HUES64 (cell line): Measurements from ENCODE around the gene HPDL.

Experiments used
- H3K27ac ChIP-seq: 2 replicates; pipeline ENCODE4 v1.7.0; 2013; ENCODE audit warnings: low read depth, low read length, inconsistent platforms
- H3K27me3 ChIP-seq: 2 replicates; pipeline ENCODE4 v1.6.1; 2013; ENCODE audit warnings: mild to moderate bottlenecking, low read length; ENCODE audit not compliant: insufficient read depth
- H3K36me3 ChIP-seq: 2 replicates; pipeline ENCODE4 v1.6.1; 2013; ENCODE audit warnings: mild to moderate bottlenecking, low read length; ENCODE audit not compliant: insufficient read depth
- H3K4me1 ChIP-seq: 2 replicates; pipeline ENCODE4 v1.6.1; 2013; ENCODE audit warnings: mild to moderate bottlenecking, low read length, moderate library complexity; ENCODE audit not compliant: insufficient read depth
- H3K4me3 ChIP-seq: 2 replicates; pipeline ENCODE4 v1.5.1; 2013; ENCODE audit warnings: mild to moderate bottlenecking, low read length, moderate library complexity
- H3K9ac ChIP-seq: 2 replicates; pipeline ENCODE4 v1.6.1; 2013; ENCODE audit warnings: mild to moderate bottlenecking, low read depth, low read length
- H3K9me3 ChIP-seq: 2 replicates; pipeline ENCODE4 v1.6.1; 2013; ENCODE audit warnings: low read depth, low read length; ENCODE audit not compliant: insufficient read depth
- WGBS: fragments of 150-250, 120-280 bp; methylation state at CpG from one replicate; pipeline ENCODE4 v1.1.7; 2013; ENCODE audit warnings: missing lambda C conversion rate; 5-methylcytosine and 5-hydroxymethylcytosine counted together

HPDL gene

DNA sequence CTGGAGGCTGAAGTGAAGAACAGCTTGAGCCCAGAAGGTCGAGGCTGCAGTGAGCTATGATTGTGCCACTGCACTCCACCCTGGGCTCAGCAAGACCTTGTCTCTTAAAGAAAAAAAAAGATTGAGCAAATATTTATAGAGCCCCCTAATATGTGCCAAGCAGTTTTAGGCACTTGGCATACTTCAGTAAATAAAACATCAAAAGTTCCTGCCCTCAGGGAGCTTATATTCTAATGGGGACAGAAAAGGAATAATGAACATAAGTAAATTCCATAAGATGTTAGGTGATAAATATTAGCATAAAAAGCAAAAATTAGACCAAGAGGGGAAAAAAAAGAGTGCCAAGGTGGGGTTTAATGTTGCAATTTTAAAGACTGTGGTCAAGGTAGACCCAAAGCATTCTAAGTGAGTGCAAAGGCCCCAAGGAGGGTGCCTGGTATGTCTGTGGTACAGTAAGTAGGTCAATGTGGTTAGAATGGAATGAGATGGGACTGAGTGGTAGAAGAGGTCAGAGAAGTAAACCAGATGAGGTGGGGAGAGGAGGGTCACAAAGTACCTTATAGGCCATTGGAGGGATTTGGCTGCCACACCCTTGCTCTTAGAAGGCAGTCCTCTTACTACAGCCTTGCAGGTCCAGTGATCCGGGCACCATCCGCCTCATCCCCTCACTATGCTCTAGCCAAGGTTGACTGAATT lies 11.1 kb downstream of the HPDL start:
- H3K36me3 ChIP-seq = peaks cover 49% of the 10 kb centered on the region
- peaks cover 14% of the 10 kb centered on the region; the same call in 1 of the 2 replicates for H3K4me1 ChIP-seq

GRCh38 chr1:45339789-45340558 lies 13.3 kb downstream of the HPDL start, which contains the start of the genes MUTYH and TOE1:
TSS of gene MUTYH (minus strand) at chr1:45340440. CDS start at chr1:45334505, 5,935 bp downstream.
TSS of gene TOE1 (plus strand) at chr1:45340170. CDS start at chr1:45340253, 83 bp downstream.
- under 1% methylated on average over 69 of the region's 70 CpGs for WGBS
- Histone ChIP-seq H3K4me1 (peaks cover 10% of the 10 kb centered on the region; the same call in 1 of the 2 replicates), H3K36me3 (peaks cover 50% of the 10 kb centered on the region), H3K9me3 (no peaks in the 10 kb centered on the region), H3K27me3 (no peaks in the 10 kb centered on the region), H3K4me3 (peak within 1 kb of the TSS; percentile 92), H3K27ac (peak within 1 kb of the TSS; percentile 98), H3K9ac (peak within 1 kb of the TSS; percentile 99)

More for the DNA sequence above, 11.1 kb downstream of the HPDL start:
- Histone ChIP-seq H3K9me3 (no peaks in the 10 kb centered on the region), H3K4me3 (no peak overlapping the region), H3K9ac (no peak overlapping the region), H3K27ac (no peak overlapping the region), H3K27me3 (no peaks in the 10 kb centered on the region)
- 93% methylated on average over 3 of the region's 3 CpGs for WGBS

DNA sequence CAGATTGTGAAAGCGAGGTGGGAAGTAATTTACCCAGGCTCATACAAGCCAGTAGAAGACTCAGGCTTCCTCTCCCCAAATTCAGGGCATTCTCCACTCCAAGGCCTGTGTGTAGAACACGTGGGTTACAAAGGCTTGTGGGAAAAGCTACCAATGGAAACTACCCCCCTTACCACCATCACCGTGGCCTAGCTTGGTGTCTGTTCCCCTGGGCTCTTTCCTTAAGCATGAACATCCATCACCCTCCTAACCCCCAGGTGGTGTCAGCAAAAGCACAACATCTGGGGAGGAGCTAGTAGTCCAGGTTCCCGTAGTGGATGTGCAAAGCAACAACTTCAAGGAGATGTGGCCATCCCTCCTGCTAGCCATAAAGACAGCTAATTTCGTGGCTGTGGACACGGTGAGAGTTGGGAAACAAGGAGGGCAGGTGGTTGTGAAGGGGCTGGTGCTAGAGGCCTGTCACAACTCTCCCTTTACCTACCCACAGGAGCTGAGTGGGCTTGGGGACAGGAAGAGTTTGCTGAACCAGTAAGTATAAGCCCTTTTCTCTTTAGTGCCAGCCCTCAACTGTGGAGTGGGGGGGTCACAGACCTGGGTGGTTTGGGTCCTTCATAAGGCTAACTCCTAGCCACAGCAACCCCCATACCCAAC lies 14.2 kb downstream of the HPDL start:
- H3K4me1 ChIP-seq = peaks cover 7% of the 10 kb centered on the region; the same call in 1 of the 2 replicates
- H3K27me3 ChIP-seq = no peaks in the 10 kb centered on the region
- no peaks in the 10 kb centered on the region for H3K9me3 ChIP-seq
- peak overlapping the region; percentile 98; the same call in 1 of the 2 replicates for H3K27ac ChIP-seq
- H3K36me3 ChIP-seq = peaks cover 60% of the 10 kb centered on the region
- 44% methylated on average over 6 of the region's 6 CpGs for WGBS
- H3K9ac ChIP-seq = peak overlapping the region; percentile 99
- peak overlapping the region; percentile 92 for H3K4me3 ChIP-seq

GRCh38 chr1:45344499-45344898 lies 17.8 kb downstream of the HPDL start:
- H3K27ac ChIP-seq = no peak overlapping the region
- peaks cover 7% of the 10 kb centered on the region; the same call in 1 of the 2 replicates for H3K4me1 ChIP-seq
- no peaks in the 10 kb centered on the region for H3K9me3 ChIP-seq
- no peak overlapping the region for H3K9ac ChIP-seq
- H3K27me3 ChIP-seq = no peaks in the 10 kb centered on the region
- H3K36me3 ChIP-seq = peaks cover 55% of the 10 kb centered on the region
- 90% methylated on average over 2 of the region's 2 CpGs for WGBS
- no peak overlapping the region for H3K4me3 ChIP-seq

- no peak overlapping the region for H3K27ac ChIP-seq
- H3K9me3 ChIP-seq = no peaks in the 10 kb centered on the region
- H3K4me1 ChIP-seq = peaks cover 7% of the 10 kb centered on the region; the same call in 1 of the 2 replicates
- no peak overlapping the region for H3K9ac ChIP-seq
- 96% methylated on average over 13 of the region's 13 CpGs for WGBS
- no peak overlapping the region for H3K4me3 ChIP-seq
- H3K36me3 ChIP-seq = peaks cover 55% of the 10 kb centered on the region
- no peaks in the 10 kb centered on the region for H3K27me3 ChIP-seq
Measured at GRCh38 chr1:45345014-45345413, 18.3 kb downstream of the HPDL start.

- 97% methylated on average over 1 of the region's 2 CpGs for whole genome bisulfite sequencing
- H3K9me3 ChIP-seq = no peaks in the 10 kb centered on the region
- H3K9ac ChIP-seq = no peak overlapping the region
- H3K4me3 ChIP-seq = no peak overlapping the region
- no peaks in the 10 kb centered on the region for H3K27me3 ChIP-seq
- H3K27ac ChIP-seq = no peak overlapping the region
- H3K36me3 ChIP-seq = peaks cover 51% of the 10 kb centered on the region
- no peaks in the 10 kb centered on the region for H3K4me1 ChIP-seq
Measured at GRCh38 chr1:45346473-45346872, 19.8 kb downstream of the HPDL start.

GRCh38 chr1:45348020-45348419 lies 21.3 kb downstream of the HPDL start:
- WGBS = 100% methylated on average over 2 of the region's 2 CpGs
- Histone ChIP-seq H3K4me1 (no peaks in the 10 kb centered on the region), H3K9me3 (no peaks in the 10 kb centered on the region), H3K9ac (no peak overlapping the region), H3K27me3 (no peaks in the 10 kb centered on the region), H3K27ac (no peak overlapping the region), H3K4me3 (no peak overlapping the region), H3K36me3 (peaks cover 35% of the 10 kb centered on the region)

DNA sequence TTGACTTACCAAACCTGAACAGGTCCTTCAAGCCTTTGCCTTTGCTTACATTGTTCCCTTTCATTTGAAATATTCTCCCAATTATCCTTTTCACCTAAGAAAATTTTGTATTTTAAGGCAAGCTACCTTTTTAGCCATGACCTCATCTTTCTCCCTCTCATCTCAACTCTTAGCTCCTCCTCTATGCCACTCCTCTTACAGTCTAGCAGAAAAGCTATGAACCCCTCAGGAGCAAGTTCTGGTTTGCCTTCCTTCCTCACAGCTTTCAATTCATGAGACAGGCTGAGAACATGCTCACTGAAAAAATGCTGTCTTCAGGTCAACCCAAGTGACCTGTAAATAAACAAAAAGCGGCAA lies 21.9 kb downstream of the HPDL start:
- WGBS = 88% methylated on average over 1 of the region's 1 CpG
- H3K27me3 ChIP-seq = no peaks in the 10 kb centered on the region

DNA sequence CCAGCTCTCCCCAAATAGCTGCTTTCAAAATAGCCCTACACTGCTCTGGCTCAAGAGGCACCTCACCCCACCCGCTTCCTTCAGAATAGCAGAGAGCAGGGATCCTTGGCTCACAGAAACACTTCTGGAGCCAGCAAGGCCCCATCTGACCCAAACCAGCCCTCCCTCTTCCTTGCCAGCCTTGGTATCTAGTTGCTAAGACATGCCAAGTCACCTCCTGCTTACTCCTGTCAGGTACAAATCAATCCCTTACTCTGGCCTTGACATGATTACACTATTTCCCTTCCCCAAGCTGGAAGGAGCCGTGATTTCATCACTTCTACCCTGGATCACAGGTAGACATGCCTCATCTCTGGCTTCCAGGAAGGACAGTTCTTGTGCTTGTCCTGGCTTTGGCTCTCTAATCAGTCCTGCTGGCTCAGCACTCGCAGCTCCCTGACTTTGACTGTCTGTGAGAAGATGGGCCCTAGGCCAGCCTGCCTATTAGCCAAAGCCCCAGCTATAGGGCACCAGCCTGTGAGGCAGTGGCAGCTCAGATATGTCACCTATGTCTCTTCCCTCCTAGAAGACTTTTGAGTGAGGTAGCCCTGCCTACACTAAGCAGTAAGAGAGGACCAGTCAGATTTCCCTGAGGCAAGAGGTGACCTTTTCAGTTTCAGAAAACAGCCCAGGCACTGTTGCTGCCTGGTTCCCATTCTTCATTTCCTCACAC lies 22.4 kb downstream of the HPDL start:
- no peak overlapping the region for H3K27ac ChIP-seq
- H3K9me3 ChIP-seq = no peaks in the 10 kb centered on the region
- H3K4me3 ChIP-seq = no peak overlapping the region
- H3K4me1 ChIP-seq = no peaks in the 10 kb centered on the region
- H3K9ac ChIP-seq = no peak overlapping the region
- WGBS = 90% methylated on average over 3 of the region's 3 CpGs
- H3K36me3 ChIP-seq = peaks cover 24% of the 10 kb centered on the region
- H3K27me3 ChIP-seq = no peaks in the 10 kb centered on the region

More for the DNA sequence above, 21.9 kb downstream of the HPDL start:
- H3K9me3 ChIP-seq = no peaks in the 10 kb centered on the region
- H3K4me3 ChIP-seq = no peak overlapping the region
- no peak overlapping the region for H3K9ac ChIP-seq
- H3K27ac ChIP-seq = no peak overlapping the region
- peaks cover 29% of the 10 kb centered on the region for H3K36me3 ChIP-seq
- H3K4me1 ChIP-seq = no peaks in the 10 kb centered on the region

DNA sequence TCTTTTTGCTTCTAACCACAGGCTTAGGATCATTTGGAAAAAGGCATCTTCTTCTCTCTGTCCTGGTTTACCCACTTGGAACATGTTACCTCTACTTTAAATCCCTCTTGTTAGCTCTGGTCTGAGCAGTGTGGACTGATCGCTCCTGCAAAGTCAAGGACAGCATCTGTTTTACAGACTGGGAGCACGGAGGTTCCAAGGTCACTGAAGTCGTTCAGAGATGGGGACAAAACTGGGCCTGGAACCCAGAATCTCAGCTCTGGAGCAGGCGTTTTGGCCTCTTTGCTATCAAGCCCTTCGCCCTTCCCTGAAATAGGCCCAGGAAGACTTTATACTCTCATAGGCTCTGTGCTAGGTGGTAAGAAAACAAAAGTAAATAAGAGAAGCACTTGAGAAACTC lies 24.8 kb downstream of the HPDL start:
- H3K27ac ChIP-seq = no peak overlapping the region
- no peaks in the 10 kb centered on the region for H3K9me3 ChIP-seq
- no peaks in the 10 kb centered on the region for H3K27me3 ChIP-seq
- no peak overlapping the region for H3K4me3 ChIP-seq
- no peaks in the 10 kb centered on the region for H3K4me1 ChIP-seq
- 90% methylated on average over 5 of the region's 5 CpGs for whole genome bisulfite sequencing
- H3K36me3 ChIP-seq = 0 out of 2 replicates have a peak, but pooled peaks cover under 1% of the 10 kb centered on the region
- no peak overlapping the region for H3K9ac ChIP-seq
